Epithelial cell of esophagus (primary cell): ENCODE results near the gene ARL16.

Experiments
- DNase-seq: peaks from one replicate; pipeline ENCODE4 v3.0.0; 2010; ENCODE audit warnings: low read depth
- H3K4me3 ChIP-seq: 2 replicates; pipeline ENCODE4 v1.5.1; 2011; ENCODE audit warnings: mild to moderate bottlenecking, low read length, control low read depth
- CTCF ChIP-seq: IDR thresholded peaks from 2 replicates; pipeline ENCODE4 v1.5.1; 2011; ENCODE audit warnings: low read depth, mild to moderate bottlenecking, low read length, control low read depth, inconsistent platforms; ENCODE audit not compliant: insufficient read depth; ENCODE audit errors: missing control alignments

The ARL16 gene

GRCh38 chr17:81666092-81666341, 17.6 kb downstream of the ARL16 start:
- no peak for TF ChIP-seq CTCF
- no peak for DNase-seq
- peak overlapping the region; percentile 92 for H3K4me3 ChIP-seq

- peak; percentile 38 for DNase-seq
- H3K4me3 ChIP-seq, result peak overlapping the region; percentile 92
- TF ChIP-seq CTCF, result no peak
Observed at GRCh38 chr17:81665205-81666091, 18.1 kb downstream of the ARL16 start.

GRCh38 chr17:81664051-81664470, 19.5 kb downstream of the ARL16 start:
- H3K4me3 ChIP-seq, result no peak overlapping the region
- TF ChIP-seq CTCF, result no peak
- peak; percentile 53 for DNase-seq

GRCh38 chr17:81662002-81662401, 21.6 kb downstream of the ARL16 start:
- H3K4me3 ChIP-seq, result no peak overlapping the region
- DNase-seq, result no peak
- no peak for TF ChIP-seq CTCF

- no peak for TF ChIP-seq CTCF
- no peak overlapping the region for H3K4me3 ChIP-seq
- DNase-seq, result no peak
Observed at GRCh38 chr17:81660441-81660840, 23.2 kb downstream of the ARL16 start.

- DNase-seq, result no peak
- TF ChIP-seq CTCF, result no peak
- no peak overlapping the region for H3K4me3 ChIP-seq
Observed at GRCh38 chr17:81659038-81659437, 24.6 kb downstream of the ARL16 start.

GRCh38 chr17:81656835-81657234, 26.8 kb downstream of the ARL16 start:
- no peak overlapping the region for H3K4me3 ChIP-seq
- DNase-seq, result no peak
- no peak for TF ChIP-seq CTCF
